BLaER1 treated with 17β-estradiol and CSF1 and Interleukin-3, amounts not matched to agents 10 nM and 100 nM (cell line): ENCODE results near the gene FGFR3.

Experiments
- H3K27ac ChIP-seq, 11 experiments: shearing (Covaris generic); formaldehyde crosslinking; 2 replicates each; pipeline ENCODE4 v1.8.1; 2022
- H3K27me3 ChIP-seq, 11 experiments: shearing (Covaris generic); formaldehyde crosslinking; 2 replicates each; pipeline ENCODE4 v1.8.1; 2022
- H3K36me3 ChIP-seq, 11 experiments: shearing (Covaris generic); formaldehyde crosslinking; 2 replicates each; pipeline ENCODE4 v1.8.1; 2022
- H3K4me1 ChIP-seq, 10 experiments: shearing (Covaris generic); formaldehyde crosslinking; 2 replicates each; pipeline ENCODE4 v1.8.1; 2022
- H3K4me2 ChIP-seq, 11 experiments: shearing (Covaris generic); formaldehyde crosslinking; 2 replicates each; pipeline ENCODE4 v1.8.1; 2022
- H3K4me3 ChIP-seq, 10 experiments: shearing (Covaris generic); formaldehyde crosslinking; 2 replicates each; pipeline ENCODE4 v1.8.1; 2022
- H3K9ac ChIP-seq, 11 experiments: shearing (Covaris generic); formaldehyde crosslinking; 2 replicates each; pipeline ENCODE4 v1.8.1; 2022
- H3K9me3 ChIP-seq, 11 experiments: shearing (Covaris generic); formaldehyde crosslinking; replicated peaks in 1 of 11; 2 replicates each; pipeline ENCODE4 v1.8.1; 2022
- H4K20me1 ChIP-seq, 11 experiments: shearing (Covaris generic); formaldehyde crosslinking; 2 replicates each; pipeline ENCODE4 v1.8.1; 2022
- Cebpa-rat ChIP-seq, 11 experiments: shearing (Covaris generic); IDR thresholded peaks; 2 replicates each; pipeline ENCODE4 v1.8.1; 2022

The FGFR3 gene

GRCh38 chr4:1785592-1785991 lies 7.5 kb upstream of the FGFR3 start:
- peak overlapping the region in 9 of 11 experiments; percentile 55 to 81 (median 70); a peak in 14 of 22 replicates for H3K4me2 ChIP-seq

GRCh38 chr4:1786544-1787362 lies 6.3 kb upstream of the FGFR3 start:
- peaks cover 11 to 50% (median 43%) of the 10 kb centered on the region in 10 experiments; a peak in 18 of 20 replicates for H3K4me1 ChIP-seq
- no peak for TF ChIP-seq Cebpa-rat (IDR thresholded peaks at IDR 0.05)
- H4K20me1 ChIP-seq: peaks cover 0 to 54% (median 9%) of the 10 kb centered on the region in 11 experiments; a peak in 8 of 22 replicates
- H3K4me2 ChIP-seq: peak overlapping the region in 9 of 11 experiments; percentile 16 to 78 (median 44); a peak in 15 of 22 replicates
- no peaks in the 10 kb centered on the region for H3K36me3 ChIP-seq
- H3K27ac ChIP-seq: no peak overlapping the region
- no peaks in the 10 kb centered on the region for H3K9me3 ChIP-seq
- H3K27me3 ChIP-seq: peaks cover 7 to 24% (median 17%) of the 10 kb centered on the region in 11 experiments; a peak in 19 of 22 replicates
- no peak overlapping the region for H3K9ac ChIP-seq
- no peak overlapping the region for H3K4me3 ChIP-seq

More at GRCh38 chr4:1785592-1785991, 7.5 kb upstream of the FGFR3 start:
- peaks cover 11 to 50% (median 43%) of the 10 kb centered on the region in 10 experiments; a peak in 18 of 20 replicates for H3K4me1 ChIP-seq
- H3K27ac ChIP-seq: no peak overlapping the region
- H3K4me3 ChIP-seq: no peak overlapping the region
- TF ChIP-seq Cebpa-rat (IDR thresholded peaks at IDR 0.05): no peak
- peaks cover 0 to 14% (median 5%) of the 10 kb centered on the region in 11 experiments; a peak in 12 of 22 replicates for H3K27me3 ChIP-seq
- H3K9me3 ChIP-seq: no peaks in the 10 kb centered on the region
- H4K20me1 ChIP-seq: peaks cover 0 to 49% (median 9%) of the 10 kb centered on the region in 11 experiments; a peak in 8 of 22 replicates
- H3K36me3 ChIP-seq: no peaks in the 10 kb centered on the region
- peak overlapping the region in 1 of 11 experiments; percentile 29; a peak in 1 of 22 replicates for H3K9ac ChIP-seq

DNA sequence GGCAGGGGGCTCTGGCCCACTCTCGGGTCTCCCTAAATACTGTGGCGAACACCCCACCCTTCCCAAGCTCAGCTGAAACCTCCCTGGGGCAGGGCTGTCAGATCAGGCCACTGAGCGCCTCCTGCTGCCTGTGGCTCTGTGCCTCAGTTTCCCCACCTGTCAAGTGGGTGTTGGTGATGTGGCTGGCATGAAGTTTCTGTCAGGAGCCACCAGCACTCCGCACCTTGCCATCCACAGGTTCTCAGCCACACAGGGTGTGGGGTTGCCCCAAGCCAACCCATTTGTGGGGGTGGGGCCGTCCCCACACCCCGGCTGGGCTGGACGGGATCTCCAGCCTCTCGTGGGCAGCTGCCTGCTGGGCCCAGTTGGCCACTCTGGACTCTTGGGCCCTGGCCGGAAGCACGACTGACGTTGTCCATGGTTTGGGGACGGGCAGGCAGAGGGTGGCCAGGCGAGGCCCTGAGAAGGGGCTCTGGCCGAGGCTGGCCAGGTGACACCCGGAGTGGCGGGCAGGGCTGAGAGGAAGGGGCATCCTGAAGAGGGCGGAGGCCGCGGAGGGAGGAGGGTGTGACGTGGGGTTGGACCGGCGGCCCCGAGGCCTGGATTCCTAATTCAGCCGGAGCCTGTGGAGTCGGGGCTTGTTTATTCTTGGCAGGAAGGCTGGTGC lies 5.5 kb upstream of the FGFR3 start:
- Histone ChIP-seq H3K36me3 (no peaks in the 10 kb centered on the region), H3K9me3 (no peaks in the 10 kb centered on the region), H4K20me1 (peaks cover 0 to 61% (median 14%) of the 10 kb centered on the region in 11 experiments; a peak in 12 of 22 replicates), H3K27ac (no peak overlapping the region), H3K4me1 (peaks cover 11 to 44% (median 38%) of the 10 kb centered on the region in 10 experiments; a peak in 18 of 20 replicates), H3K4me2 (no peak overlapping the region), H3K27me3 (peaks cover 15 to 32% (median 24%) of the 10 kb centered on the region in 11 experiments), H3K9ac (no peak overlapping the region), H3K4me3 (no peak overlapping the region)
- TF ChIP-seq Cebpa-rat (IDR thresholded peaks at IDR 0.05): no peak

DNA sequence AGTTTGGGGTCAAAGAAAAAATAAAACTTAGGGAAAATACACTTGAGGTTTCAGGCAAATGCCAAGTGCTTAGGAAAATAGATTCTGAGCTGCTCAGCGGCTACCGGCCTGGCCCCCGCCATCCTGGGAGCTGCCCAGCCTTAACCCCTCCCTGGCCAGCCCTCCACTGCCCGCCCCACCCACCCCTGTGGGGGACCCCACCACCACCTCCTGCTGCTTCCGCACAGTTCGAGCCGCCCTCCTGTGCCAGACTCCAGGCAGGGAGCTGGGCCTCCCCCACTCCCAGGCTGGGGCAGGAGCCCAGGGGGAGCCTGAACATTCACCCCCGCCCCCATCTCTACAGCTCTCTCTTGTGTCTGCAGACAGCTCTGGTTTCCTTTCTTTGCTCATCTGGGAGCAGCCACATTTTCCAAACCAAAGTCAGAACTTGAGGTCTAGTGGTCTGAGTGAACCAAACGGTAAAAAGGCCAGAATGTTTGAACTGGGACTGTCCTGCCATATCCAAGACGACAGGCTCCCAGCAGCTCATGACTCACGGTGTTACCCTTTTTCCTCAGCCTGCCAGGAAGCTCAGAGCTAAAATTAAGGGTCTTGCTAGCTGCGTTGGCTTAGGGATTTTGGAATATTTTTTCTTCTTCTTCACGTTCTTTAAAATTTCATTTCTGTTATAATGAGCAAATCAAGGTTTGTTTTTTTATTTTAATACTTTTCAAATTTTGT lies 4.7 kb upstream of the FGFR3 start:
- no peak overlapping the region for H3K9ac ChIP-seq
- peaks cover 11 to 42% (median 36%) of the 10 kb centered on the region in 10 experiments; a peak in 18 of 20 replicates for H3K4me1 ChIP-seq
- no peaks in the 10 kb centered on the region for H3K36me3 ChIP-seq
- no peak overlapping the region for H3K27ac ChIP-seq
- no peak overlapping the region for H3K4me3 ChIP-seq
- peaks cover 22 to 40% (median 33%) of the 10 kb centered on the region in 11 experiments for H3K27me3 ChIP-seq
- H3K9me3 ChIP-seq: no peaks in the 10 kb centered on the region
- H3K4me2 ChIP-seq: no peak overlapping the region
- H4K20me1 ChIP-seq: peaks cover 0 to 65% (median 18%) of the 10 kb centered on the region in 11 experiments; a peak in 12 of 22 replicates
- TF ChIP-seq Cebpa-rat (IDR thresholded peaks at IDR 0.05): no peak

- H3K4me1 ChIP-seq: peaks cover 11 to 40% (median 35%) of the 10 kb centered on the region in 10 experiments
- no peak for TF ChIP-seq Cebpa-rat (IDR thresholded peaks at IDR 0.05)
- H3K36me3 ChIP-seq: no peaks in the 10 kb centered on the region
- no peak overlapping the region for H3K9ac ChIP-seq
- no peak overlapping the region for H3K4me2 ChIP-seq
- no peak overlapping the region for H3K27ac ChIP-seq
- peaks cover 0 to 65% (median 20%) of the 10 kb centered on the region in 11 experiments; a peak in 18 of 22 replicates for H4K20me1 ChIP-seq
- H3K9me3 ChIP-seq: no peaks in the 10 kb centered on the region
- peaks cover 34 to 48% (median 42%) of the 10 kb centered on the region in 11 experiments for H3K27me3 ChIP-seq
- no peak overlapping the region for H3K4me3 ChIP-seq
These were observed 3.5 kb upstream of the FGFR3 start for GRCh38 chr4:1789552-1789951.

DNA sequence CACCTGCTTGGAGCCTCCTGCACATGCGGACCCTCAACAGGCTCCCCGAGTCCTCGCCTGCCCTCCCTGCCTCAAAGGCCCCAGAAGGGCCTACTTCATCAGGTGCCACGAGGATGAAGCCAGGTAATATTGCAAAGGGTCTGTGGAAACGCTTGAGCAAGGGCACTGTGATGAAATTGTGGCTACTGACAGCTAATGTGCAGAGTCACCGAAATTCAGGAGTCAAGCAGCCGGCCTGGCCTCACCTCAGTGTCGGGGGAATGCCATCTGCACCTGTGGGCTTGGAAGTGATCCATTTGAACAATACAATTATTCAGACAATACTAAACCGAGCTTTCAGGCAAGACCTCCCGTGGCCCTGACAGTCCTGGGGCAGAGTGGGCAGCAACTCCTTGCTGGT lies 3.1 kb upstream of the FGFR3 start:
- Histone ChIP-seq H3K4me3 (no peak overlapping the region), H3K9ac (no peak overlapping the region), H4K20me1 (peaks cover 0 to 65% (median 23%) of the 10 kb centered on the region in 11 experiments; a peak in 18 of 22 replicates), H3K4me2 (no peak overlapping the region), H3K4me1 (peaks cover 13 to 40% (median 35%) of the 10 kb centered on the region in 10 experiments), H3K27me3 (peaks cover 38 to 53% (median 44%) of the 10 kb centered on the region in 11 experiments), H3K27ac (no peak overlapping the region), H3K36me3 (no peaks in the 10 kb centered on the region), H3K9me3 (no peaks in the 10 kb centered on the region)
- TF ChIP-seq Cebpa-rat (IDR thresholded peaks at IDR 0.05): no peak

GRCh38 chr4:1792158-1792831 lies 798 bp upstream of the FGFR3 start:
- H3K36me3 ChIP-seq: no peaks in the 10 kb centered on the region
- H3K9me3 ChIP-seq: no peaks in the 10 kb centered on the region
- peaks cover 61 to 75% (median 67%) of the 10 kb centered on the region in 11 experiments for H3K27me3 ChIP-seq
- peaks cover 14 to 26% (median 19%) of the 10 kb centered on the region in 10 experiments for H3K4me1 ChIP-seq
- H3K9ac ChIP-seq: no peak overlapping the region
- H4K20me1 ChIP-seq: peaks cover 0 to 66% (median 34%) of the 10 kb centered on the region in 11 experiments; a peak in 18 of 22 replicates
- peak overlapping the region in 6 of 10 experiments; percentile 38 to 75 (median 66); a peak in 6 of 20 replicates for H3K4me3 ChIP-seq
- H3K4me2 ChIP-seq: peak overlapping the region; percentile 96 to 100 (median 100); a peak in 20 of 22 replicates
- H3K27ac ChIP-seq: no peak overlapping the region
- no peak for TF ChIP-seq Cebpa-rat (IDR thresholded peaks at IDR 0.05)

- peaks cover 0 to 69% (median 34%) of the 10 kb centered on the region in 11 experiments; a peak in 18 of 22 replicates for H4K20me1 ChIP-seq
- no peaks in the 10 kb centered on the region for H3K36me3 ChIP-seq
- H3K27ac ChIP-seq: no peak overlapping the region
- H3K4me2 ChIP-seq: peak overlapping the region; percentile 96 to 100 (median 100)
- H3K9me3 ChIP-seq: no peaks in the 10 kb centered on the region
- peak overlapping the region; percentile 45 to 77 (median 71); a peak in 21 of 22 replicates for H3K9ac ChIP-seq
- H3K4me1 ChIP-seq: peaks cover 14 to 26% (median 19%) of the 10 kb centered on the region in 10 experiments
- no peak for TF ChIP-seq Cebpa-rat (IDR thresholded peaks at IDR 0.05)
- H3K27me3 ChIP-seq: peaks cover 70 to 86% (median 77%) of the 10 kb centered on the region in 11 experiments
- peak overlapping the region; percentile 59 to 75 (median 66) for H3K4me3 ChIP-seq
These were observed 375 bp downstream of the FGFR3 start for GRCh38 chr4:1793496-1793840.
